Muscle of back (tissue), 11 donors: Measurements from ENCODE around the gene PTPRN. TPM values are rescaled to one million over a fixed set of nuclear protein-coding genes. Genes with fewer than 3 reads are reported as not detected.

Experiments used
- DNase-seq, 3 donors: peaks; one replicate each; pipeline versions ENCODE4 v3.0.0 to v3.0.0-alpha.2; 2013
- polyA plus RNA-seq, 10 donors: library from polyadenylated mRNA; unstranded; fragments of 120-200 nt; gene quantifications; one replicate each; pipeline ENCODE4 v1.2.1, GENCODE V29; 2013; ENCODE audit not compliant: insufficient read length in 10 of 10

PTPRN gene
- polyA plus RNA-seq, 10 donors = 0.15 to 0.75 (median 0.49) TPM; not detected in 4

- peak; percentile 76 to 82 (median 82) for DNase-seq
Observed at GRCh38 chr2:219308142-219309101, 779 bp downstream of the PTPRN start.

GRCh38 chr2:219306047-219306446 lies 3.2 kb downstream of the PTPRN start:
- no peak for DNase-seq

- no peak for DNase-seq
Observed at GRCh38 chr2:219304223-219304622, 5.0 kb downstream of the PTPRN start.

GRCh38 chr2:219302412-219302968 lies 6.7 kb downstream of the PTPRN start:
- DNase-seq = no peak

GRCh38 chr2:219300022-219300421 lies 9.2 kb downstream of the PTPRN start:
- no peak for DNase-seq

GRCh38 chr2:219299372-219299760 lies 9.8 kb downstream of the PTPRN start:
- DNase-seq = no peak

- DNase-seq = peak; percentile 72 to 90 (median 83)
Observed at GRCh38 chr2:219298759-219299371, 10.3 kb downstream of the PTPRN start.

GRCh38 chr2:219297766-219298456 lies 11.3 kb downstream of the PTPRN start:
- no peak for DNase-seq

- no peak for DNase-seq
Observed at GRCh38 chr2:219296631-219297391, 12.4 kb downstream of the PTPRN start.

GRCh38 chr2:219296142-219296541 lies 13.1 kb downstream of the PTPRN start:
- DNase-seq = no peak

GRCh38 chr2:219294356-219295351 lies 14.5 kb downstream of the PTPRN start:
- peak; percentile 81 to 94 (median 91) for DNase-seq

- no peak for DNase-seq
Observed at GRCh38 chr2:219293736-219294231, 15.4 kb downstream of the PTPRN start.

- DNase-seq = no peak
Observed at GRCh38 chr2:219292616-219293015, 16.6 kb downstream of the PTPRN start.

- no peak for DNase-seq
Observed at GRCh38 chr2:219291910-219292490, 17.2 kb downstream of the PTPRN start.

GRCh38 chr2:219291394-219291793 lies 17.8 kb downstream of the PTPRN start:
- DNase-seq = no peak

- peak in 1 of 3 donors; percentile 43 for DNase-seq
Observed at GRCh38 chr2:219290381-219291171, 18.6 kb downstream of the PTPRN start.

GRCh38 chr2:219289537-219290361 lies 19.5 kb downstream of the PTPRN start:
- peak; percentile 80 to 96 (median 92) for DNase-seq

GRCh38 chr2:219289195-219289536 lies 20.0 kb downstream of the PTPRN start:
- DNase-seq = no peak
